DMS79 treated with DMSO at 0.1 percent for 48 hours (cell line): ENCODE results near the gene GCDH.

Experiments used
- DNase-seq: peaks from one replicate; lab custom pipeline; 2025; lab: John Stamatoyannopoulos, UW

Gene GCDH

GRCh38 chr19:12940897-12941296, 49.9 kb downstream of the GCDH start:
- DNase-seq = no peak

- DNase-seq = no peak
These were observed 52.6 kb downstream of the GCDH start for GRCh38 chr19:12943437-12944044.

- no peak for DNase-seq
These were observed 53.2 kb downstream of the GCDH start for GRCh38 chr19:12944104-12944674.

GRCh38 chr19:12945479-12946091, 54.6 kb downstream of the GCDH start, which contains the start of gene RAD23A:
TSS of gene RAD23A (plus strand) at chr19:12945862. CDS start at chr19:12945949, 87 bp downstream.
- DNase-seq = peak; percentile 98

GRCh38 chr19:12946092-12946721, 55.2 kb downstream of the GCDH start:
- peak; percentile 65 for DNase-seq

GRCh38 chr19:12946731-12947496, 56.0 kb downstream of the GCDH start:
- peak; percentile 30 for DNase-seq

- no peak for DNase-seq
These were observed 57.0 kb downstream of the GCDH start for GRCh38 chr19:12947702-12948611.

GRCh38 chr19:12948612-12949362, 57.8 kb downstream of the GCDH start:
- no peak for DNase-seq
